RWPE1 (cell line): Measurements from ENCODE around the gene MTUS2.
"Not testable (repeated sequence)": the region's sequence is repeated elsewhere in the genome, so short reads cannot be mapped to it uniquely, and the experiment has no call there.

Experiments used
- CTCF ChIA-PET: fragments of 350-600 bp; sonication (Branson Sonifier 250); formaldehyde crosslinking; extraction: SDS; loops from one replicate; lab custom pipeline; 2021; lab: Yijun Ruan, JAX
- POLR2A ChIA-PET: fragments of 400-600 bp; formaldehyde crosslinking; extraction: SDS; loops from one replicate; lab custom pipeline; 2020; ENCODE audit warnings: antibody characterized with exemption; ENCODE audit not compliant: low non-redundant PET; lab: Yijun Ruan, JAX
- DNase-seq: peaks from one replicate; pipeline ENCODE4 v3.0.0; 2012; ENCODE audit warnings: low spot score
- H3K27ac ChIP-seq: fragments of 450-650 bp; 2 replicates; pipeline ENCODE4 v1.5.1; 2017
- TF ChIP-seq, protein P1 (sequence below): fragments of 450-650 bp; conservative IDR thresholded peaks from 2 replicates; pipeline ENCODE4 v1.5.1; 2017; ENCODE audit warnings: low read depth, mild to moderate bottlenecking

MTUS2 gene

DNA sequence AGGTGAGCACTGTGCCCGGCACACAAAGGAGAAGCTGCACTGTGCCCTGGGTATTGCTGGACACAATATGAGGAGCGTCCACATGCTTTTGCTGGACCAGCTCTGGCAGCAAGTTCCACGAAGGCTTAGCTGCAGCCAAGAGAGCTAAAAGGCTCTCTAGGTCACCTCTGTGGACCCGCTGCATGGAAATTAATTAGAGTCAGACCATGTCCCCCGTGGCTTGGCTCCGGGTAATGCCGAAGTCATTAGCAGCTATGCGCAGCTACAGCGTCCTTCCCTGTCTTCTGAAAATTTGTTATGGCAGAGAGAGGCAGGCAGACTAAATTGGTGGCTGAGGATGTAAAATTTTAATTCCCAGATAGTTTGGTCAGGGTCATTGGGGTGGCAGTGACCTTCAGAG, 503.8 kb downstream of the MTUS2 start:
- DNase-seq: no peak
- ChIA-PET POLR2A (interaction anchor here (0.6 kb wide), 1 partner anchor 511 kb away, joined by 3 read pairs; no protein-coding TSS in a partner anchor), CTCF (interaction anchor here (0.7 kb wide), 1 partner anchor 169 kb away, joined by 3 read pairs; no protein-coding TSS in a partner anchor)
- no peak overlapping the region for H3K27ac ChIP-seq
- TF ChIP-seq, protein P1, sequence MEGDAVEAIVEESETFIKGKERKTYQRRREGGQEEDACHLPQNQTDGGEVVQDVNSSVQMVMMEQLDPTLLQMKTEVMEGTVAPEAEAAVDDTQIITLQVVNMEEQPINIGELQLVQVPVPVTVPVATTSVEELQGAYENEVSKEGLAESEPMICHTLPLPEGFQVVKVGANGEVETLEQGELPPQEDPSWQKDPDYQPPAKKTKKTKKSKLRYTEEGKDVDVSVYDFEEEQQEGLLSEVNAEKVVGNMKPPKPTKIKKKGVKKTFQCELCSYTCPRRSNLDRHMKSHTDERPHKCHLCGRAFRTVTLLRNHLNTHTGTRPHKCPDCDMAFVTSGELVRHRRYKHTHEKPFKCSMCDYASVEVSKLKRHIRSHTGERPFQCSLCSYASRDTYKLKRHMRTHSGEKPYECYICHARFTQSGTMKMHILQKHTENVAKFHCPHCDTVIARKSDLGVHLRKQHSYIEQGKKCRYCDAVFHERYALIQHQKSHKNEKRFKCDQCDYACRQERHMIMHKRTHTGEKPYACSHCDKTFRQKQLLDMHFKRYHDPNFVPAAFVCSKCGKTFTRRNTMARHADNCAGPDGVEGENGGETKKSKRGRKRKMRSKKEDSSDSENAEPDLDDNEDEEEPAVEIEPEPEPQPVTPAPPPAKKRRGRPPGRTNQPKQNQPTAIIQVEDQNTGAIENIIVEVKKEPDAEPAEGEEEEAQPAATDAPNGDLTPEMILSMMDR: no peak

DNA sequence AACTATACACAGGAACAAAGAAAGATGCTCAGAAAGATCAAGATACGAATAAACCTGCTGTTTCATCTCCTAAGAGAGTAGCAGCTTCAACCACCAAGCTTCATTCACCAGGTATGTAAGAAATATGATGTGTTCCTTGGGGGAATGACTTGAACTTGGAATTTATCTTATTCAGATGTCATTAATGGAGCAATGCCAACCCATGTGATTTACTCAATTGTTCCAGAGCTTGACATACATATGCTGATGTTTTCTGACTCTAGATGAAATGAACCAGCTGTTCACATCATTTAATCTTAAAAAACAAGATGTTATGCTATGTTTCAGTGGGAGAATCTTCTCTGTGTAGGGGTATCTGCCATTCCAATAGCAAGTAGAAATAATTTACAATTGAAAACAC, 504.5 kb downstream of the MTUS2 start:
- POLR2A ChIA-PET: interaction anchor here (0.6 kb wide), 1 partner anchor 512 kb away, joined by 3 read pairs; no protein-coding TSS in a partner anchor
- no peak overlapping the region for H3K27ac ChIP-seq
- DNase-seq: no peak
- TF ChIP-seq, protein P1: no peak
- CTCF ChIA-PET: interaction anchor here (0.6 to 0.7 kb wide), 2 partner anchors 168 to 207 kb away, joined by 3 to 4 read pairs; no protein-coding TSS in a partner anchor

DNA sequence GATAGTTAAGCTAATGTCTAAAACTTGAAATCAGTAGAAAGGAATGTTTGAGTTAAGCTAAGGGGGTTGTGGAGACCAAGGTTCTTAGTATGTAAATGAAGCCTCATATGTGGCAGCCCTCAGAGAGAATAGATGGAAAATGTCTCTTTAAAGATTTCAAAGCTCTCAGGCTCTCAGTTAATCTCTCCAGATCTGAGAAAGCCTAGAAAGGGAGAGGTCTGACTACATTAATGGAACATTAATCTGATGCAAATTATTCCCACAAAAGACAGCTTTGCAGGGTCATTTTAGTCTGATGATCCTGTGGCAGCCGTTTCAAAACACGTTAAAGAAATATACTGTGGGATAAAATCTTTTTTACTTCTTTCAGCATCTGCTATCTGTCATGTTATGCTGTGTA, 508.4 kb downstream of the MTUS2 start:
- TF ChIP-seq, protein P1: no peak
- CTCF ChIA-PET: no interaction called here
- POLR2A ChIA-PET: no interaction called here
- no peak for DNase-seq
- H3K27ac ChIP-seq: no peak overlapping the region

DNA sequence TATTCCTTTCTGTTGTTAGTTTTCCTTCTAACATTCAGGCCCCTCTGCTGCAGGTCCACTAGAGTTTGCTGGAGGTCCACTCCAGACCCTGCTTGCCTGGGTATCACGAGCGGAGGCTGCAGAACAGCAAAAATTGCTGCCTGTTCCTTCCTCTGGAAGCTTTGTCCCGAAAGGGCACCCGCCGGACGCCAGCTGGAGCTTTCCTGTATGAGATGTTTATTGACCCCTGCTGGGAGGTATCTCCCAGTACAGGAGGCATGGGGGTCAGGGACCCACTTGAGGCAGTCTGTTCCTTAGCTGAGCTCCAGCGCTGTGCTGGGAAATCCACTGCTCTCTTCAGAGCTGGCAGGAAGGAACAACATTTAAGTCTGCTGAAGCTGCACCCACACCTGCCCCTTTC, 516.2 kb downstream of the MTUS2 start:
- CTCF ChIA-PET: no interaction called here

DNA sequence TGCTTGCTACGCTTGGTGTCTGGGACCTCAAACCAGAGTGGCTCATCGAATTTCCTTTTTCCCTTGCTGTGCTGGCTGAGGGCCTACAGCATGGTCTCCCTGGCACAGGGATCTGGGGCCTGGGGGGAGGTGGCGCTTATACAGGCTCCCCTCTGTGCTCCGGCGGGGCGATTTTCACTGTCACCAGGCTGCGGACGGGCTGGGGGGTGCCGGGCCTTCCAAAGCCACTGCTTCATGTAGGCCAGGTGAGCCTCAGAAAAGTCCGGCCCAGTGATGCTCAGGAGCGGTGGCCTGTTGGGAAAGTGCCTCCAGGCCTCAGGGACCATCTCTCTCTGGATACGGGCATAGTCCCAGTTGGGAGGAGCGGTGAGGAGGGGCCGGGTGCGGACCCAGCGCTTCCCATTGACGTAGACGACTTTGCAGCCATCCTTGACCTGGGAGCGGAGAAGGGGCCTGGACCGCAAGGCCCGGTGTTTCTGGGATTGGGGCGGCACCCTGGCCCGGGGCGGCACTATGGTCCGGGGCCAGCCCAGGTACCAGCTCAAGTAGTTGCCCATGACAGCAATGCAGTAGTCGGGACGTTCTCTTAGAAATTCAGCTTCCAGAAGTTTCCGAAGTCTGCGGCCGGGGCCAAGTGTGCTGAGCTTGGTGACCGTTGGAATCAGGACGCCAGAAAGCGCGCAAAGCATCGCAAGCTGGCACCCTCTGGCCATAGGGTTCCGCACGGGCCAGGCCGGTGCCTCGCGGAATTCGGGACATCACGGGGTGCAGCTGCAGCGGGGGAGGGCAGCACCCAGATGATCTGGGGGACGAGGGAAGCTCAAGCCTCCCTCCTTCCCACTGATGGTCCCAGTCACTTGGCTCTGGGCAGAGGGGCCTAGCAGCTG, 519.5 kb downstream of the MTUS2 start:
- ChIA-PET CTCF (no interaction called here), POLR2A (no interaction called here)
- TF ChIP-seq, protein P1: no peak
- DNase-seq: no peak
- H3K27ac ChIP-seq: no peak overlapping the region

More for the DNA sequence above, 516.2 kb downstream of the MTUS2 start:
- TF ChIP-seq, protein P1: no peak
- DNase-seq: no peak
- H3K27ac ChIP-seq: no peak overlapping the region
- POLR2A ChIA-PET: no interaction called here

DNA sequence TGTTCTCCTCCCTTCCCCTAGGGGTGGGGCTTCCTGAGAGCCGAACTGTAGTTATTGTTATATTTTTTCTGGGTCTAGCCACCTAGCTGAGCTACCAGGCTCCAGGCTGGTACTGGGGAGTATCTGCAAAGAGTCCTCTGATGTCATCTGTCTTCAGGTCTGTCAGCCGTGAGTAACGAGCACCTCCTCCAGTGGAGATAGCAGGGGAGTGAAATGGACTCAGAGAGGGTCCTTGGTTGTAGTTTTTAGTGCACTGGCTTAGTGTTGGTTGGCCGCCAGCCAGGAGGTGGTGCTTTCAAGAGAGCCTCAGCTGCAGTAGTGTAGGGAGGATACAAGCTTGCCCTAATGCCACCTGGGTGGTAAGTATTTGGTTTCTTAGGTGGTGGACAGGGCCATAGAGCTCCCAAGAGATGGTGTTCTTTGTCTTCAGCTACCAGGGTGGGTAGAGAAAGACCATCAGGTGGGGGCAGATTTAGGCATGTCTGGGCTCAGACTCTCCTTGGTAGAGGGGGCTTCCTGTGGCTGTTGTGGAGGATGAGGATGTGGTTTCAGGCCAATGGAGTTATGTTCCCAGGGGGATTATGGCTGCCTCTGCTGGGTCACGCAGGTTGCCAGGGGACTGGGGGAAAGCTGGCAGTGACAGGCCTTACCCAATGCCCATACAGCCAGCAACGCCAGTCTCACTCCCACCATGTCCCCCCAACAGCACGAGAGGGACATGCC, 525.9 kb downstream of the MTUS2 start:
- DNase-seq, POLR2A ChIA-PET, CTCF ChIA-PET, H3K27ac ChIP-seq: not testable (repeated sequence)
